ENCODE results near the gene INPP4B. TPM values are rescaled to one million over a fixed set of nuclear protein-coding genes. Genes with fewer than 3 reads are reported as not detected.
"Not testable (repeated sequence)": the region's sequence is repeated elsewhere in the genome, so short reads cannot be mapped to it uniquely, and the experiment has no call there.

Gene INPP4B
- total and polyA plus RNA-seq, 7 experiments from 2014 or later: 52.8 to 77.5 (median 64.2) TPM

DNA sequence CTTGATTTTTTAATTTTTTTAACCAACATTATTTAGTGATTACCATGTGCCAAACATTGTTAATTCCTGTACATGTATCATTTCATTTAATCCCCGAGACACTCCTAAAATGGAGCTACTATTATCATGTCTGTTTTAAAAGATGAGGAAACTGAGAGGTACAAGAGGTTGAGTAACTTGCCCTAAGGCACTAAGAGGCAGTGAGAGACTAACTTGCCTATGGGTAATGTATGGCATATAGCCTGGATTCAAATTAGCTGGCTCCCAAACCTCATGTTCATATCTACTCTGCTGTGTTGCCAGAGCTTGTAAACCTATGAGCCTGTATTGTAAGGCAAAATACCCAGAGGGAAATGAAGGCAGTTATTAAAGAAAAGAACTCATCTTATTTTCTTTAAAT lies 766.1 kb downstream of the INPP4B start:
- peak overlapping the region in 1 of 9 donors; percentile 14 for H3K27ac Mint-ChIP-seq
- no peak for DNase-seq
- POLR2A ChIA-PET: interaction anchor here (0.6 kb wide), 2 partner anchors 88 to 757 kb away, joined by 3 read pairs; no protein-coding TSS in a partner anchor
- Histone ChIP-seq H3K4me3 (ENCODE audit: low read length) (no peak overlapping the region), H3K27ac (ENCODE audit: low read depth, low read length) (no peak overlapping the region), H3K4me1 (ENCODE audit: control insufficient read depth in 2 of 2, insufficient read depth in 2 of 2, low read length in 2 of 2) (no peaks in the 10 kb centered on the region), H3K9me3 (ENCODE audit: control insufficient read depth in 2 of 3, low read length in 3 of 3) (no peaks in the 10 kb centered on the region), H3K36me3 (ENCODE audit: control insufficient read depth in 2 of 3, insufficient read depth in 3 of 3, low read length in 3 of 3) (peaks cover 3 to 28% (median 5%) of the 10 kb centered on the region in 3 experiments), H3K27me3 (ENCODE audit: control insufficient read depth in 2 of 2, insufficient read depth in 2 of 2, low read length in 2 of 2) (no peaks in the 10 kb centered on the region)
- no peaks in the 10 kb centered on the region for H3K27me3 Mint-ChIP-seq
- CTCF ChIA-PET: no interaction called here
- ATAC-seq: no peak
- H3K9me3 Mint-ChIP-seq: no peaks in the 10 kb centered on the region
- peaks cover 2 to 68% (median 46%) of the 10 kb centered on the region in 5 donors for H3K36me3 Mint-ChIP-seq
- intact Hi-C loops (cut with micrococcal nuclease): no loop called here
- H3K4me3 Mint-ChIP-seq: no peak overlapping the region
- H3K4me1 Mint-ChIP-seq: peaks cover 0 to 7% (median 0%) of the 10 kb centered on the region in 7 donors

DNA sequence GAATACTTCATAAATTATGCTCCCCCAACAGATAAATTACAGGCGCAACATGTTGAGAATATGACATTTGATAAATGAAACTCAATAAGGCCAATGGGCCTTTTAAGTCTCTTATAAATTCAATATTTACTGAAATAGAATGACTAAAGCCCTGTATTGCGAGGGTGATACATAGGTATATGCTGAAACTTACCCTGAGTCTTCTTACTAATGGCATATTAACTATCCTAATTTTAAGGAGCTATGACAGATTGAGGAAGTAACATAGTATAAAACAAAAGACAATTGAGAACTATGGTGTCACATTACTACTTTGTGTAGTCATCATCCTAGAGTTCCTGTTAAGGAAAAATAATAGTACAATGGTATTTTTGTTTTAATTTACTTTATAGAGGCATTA lies 769.1 kb downstream of the INPP4B start:
- intact Hi-C loops (cut with micrococcal nuclease): no loop called here
- no peaks in the 10 kb centered on the region for H3K27me3 Mint-ChIP-seq
- CTCF ChIA-PET: no interaction called here
- no peak for DNase-seq
- H3K36me3 Mint-ChIP-seq: peaks cover 17 to 81% (median 65%) of the 10 kb centered on the region in 5 donors
- Histone ChIP-seq H3K4me1 (ENCODE audit: control insufficient read depth in 2 of 2, insufficient read depth in 2 of 2, low read length in 2 of 2) (no peaks in the 10 kb centered on the region), H3K27me3 (ENCODE audit: control insufficient read depth in 2 of 2, insufficient read depth in 2 of 2, low read length in 2 of 2) (no peaks in the 10 kb centered on the region), H3K36me3 (ENCODE audit: control insufficient read depth in 2 of 3, insufficient read depth in 3 of 3, low read length in 3 of 3) (peaks cover 3 to 28% (median 5%) of the 10 kb centered on the region in 3 experiments), H3K4me3 (ENCODE audit: low read length) (no peak overlapping the region), H3K9me3 (ENCODE audit: control insufficient read depth in 2 of 3, low read length in 3 of 3) (no peaks in the 10 kb centered on the region), H3K27ac (ENCODE audit: low read depth, low read length) (no peak overlapping the region)
- no peak for ATAC-seq
- H3K27ac Mint-ChIP-seq: peak overlapping the region in 1 of 9 donors; percentile 6
- POLR2A ChIA-PET: interaction anchor here (0.8 kb wide), 1 partner anchor 25 kb away, joined by 4 read pairs; no protein-coding TSS in a partner anchor
- no peak overlapping the region for H3K4me3 Mint-ChIP-seq
- peaks cover 0 to 7% (median 0%) of the 10 kb centered on the region in 7 donors for H3K4me1 Mint-ChIP-seq
- H3K9me3 Mint-ChIP-seq: peaks cover 0 to 9% (median 0%) of the 10 kb centered on the region in 11 donors

DNA sequence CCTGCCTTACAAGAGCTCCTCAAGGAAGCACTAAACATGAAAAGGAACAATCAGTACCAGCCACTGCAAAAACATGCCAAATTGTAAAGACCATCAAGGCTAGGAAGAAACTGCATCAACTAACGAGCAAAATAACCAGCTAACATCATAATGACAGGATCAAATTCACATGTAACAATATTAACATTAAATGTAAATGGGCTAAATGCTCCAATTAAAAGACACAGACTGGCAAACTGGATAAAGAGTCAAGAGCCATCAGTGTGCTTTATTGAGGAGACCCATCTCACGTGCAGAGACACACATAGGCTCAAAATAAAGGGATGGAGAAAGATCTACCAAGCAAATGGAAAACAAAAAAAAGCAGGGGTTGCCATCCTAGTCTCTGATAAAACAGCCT lies 777.8 kb downstream of the INPP4B start:
- H3K4me1 ChIP-seq (ENCODE audit: control insufficient read depth in 2 of 2, insufficient read depth in 2 of 2, low read length in 2 of 2); POLR2A ChIA-PET; ATAC-seq; H3K27me3 Mint-ChIP-seq; DNase-seq; H3K36me3 ChIP-seq (ENCODE audit: control insufficient read depth in 2 of 3, insufficient read depth in 3 of 3, low read length in 3 of 3); CTCF ChIA-PET; H3K4me3 Mint-ChIP-seq; H3K27ac ChIP-seq (ENCODE audit: low read depth, low read length); H3K27me3 ChIP-seq (ENCODE audit: control insufficient read depth in 2 of 2, insufficient read depth in 2 of 2, low read length in 2 of 2); intact Hi-C loops (cut with micrococcal nuclease); H3K9me3 ChIP-seq (ENCODE audit: control insufficient read depth in 2 of 3, low read length in 3 of 3); H3K4me3 ChIP-seq (ENCODE audit: low read length): not testable (repeated sequence)
- peak overlapping the region in 1 of 9 donors; percentile 34 for H3K27ac Mint-ChIP-seq
- peaks cover 0 to 32% (median 14%) of the 10 kb centered on the region in 7 donors for H3K4me1 Mint-ChIP-seq
- H3K9me3 Mint-ChIP-seq: peaks cover 6 to 53% (median 27%) of the 10 kb centered on the region in 11 donors
- peaks cover 32 to 79% (median 61%) of the 10 kb centered on the region in 5 donors for H3K36me3 Mint-ChIP-seq

DNA sequence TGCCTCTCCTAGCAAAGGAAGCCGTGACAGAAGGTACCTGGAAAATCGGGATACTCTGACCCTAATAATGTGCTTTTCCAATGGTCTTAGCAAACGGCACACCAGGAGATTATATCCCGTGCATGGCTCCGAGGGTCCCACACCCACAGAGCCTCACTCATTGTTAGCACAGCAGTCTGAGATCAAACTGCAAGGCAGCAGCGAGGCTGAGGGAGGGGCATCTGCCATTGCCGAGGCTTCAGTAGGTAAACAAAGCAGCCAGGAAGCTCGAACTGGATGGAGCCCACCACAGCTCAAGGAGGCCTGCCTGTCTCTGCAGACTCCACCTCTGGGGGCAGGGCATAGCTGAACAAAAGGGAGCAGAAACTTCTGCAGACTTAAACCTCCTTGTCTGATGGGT lies 779.5 kb downstream of the INPP4B start:
- H3K27ac ChIP-seq (ENCODE audit: low read depth, low read length); DNase-seq; POLR2A ChIA-PET; H3K27me3 Mint-ChIP-seq; H3K27me3 ChIP-seq (ENCODE audit: control insufficient read depth in 2 of 2, insufficient read depth in 2 of 2, low read length in 2 of 2); CTCF ChIA-PET; H3K27ac Mint-ChIP-seq; H3K36me3 ChIP-seq (ENCODE audit: control insufficient read depth in 2 of 3, insufficient read depth in 3 of 3, low read length in 3 of 3); H3K4me3 ChIP-seq (ENCODE audit: low read length); ATAC-seq; intact Hi-C loops (cut with micrococcal nuclease); H3K4me3 Mint-ChIP-seq; H3K9me3 ChIP-seq (ENCODE audit: control insufficient read depth in 2 of 3, low read length in 3 of 3); H3K4me1 ChIP-seq (ENCODE audit: control insufficient read depth in 2 of 2, insufficient read depth in 2 of 2, low read length in 2 of 2): not testable (repeated sequence)
- H3K36me3 Mint-ChIP-seq: peaks cover 35 to 75% (median 60%) of the 10 kb centered on the region in 5 donors
- peaks cover 5 to 43% (median 25%) of the 10 kb centered on the region in 11 donors for H3K9me3 Mint-ChIP-seq
- peaks cover 0 to 37% (median 25%) of the 10 kb centered on the region in 7 donors for H3K4me1 Mint-ChIP-seq

DNA sequence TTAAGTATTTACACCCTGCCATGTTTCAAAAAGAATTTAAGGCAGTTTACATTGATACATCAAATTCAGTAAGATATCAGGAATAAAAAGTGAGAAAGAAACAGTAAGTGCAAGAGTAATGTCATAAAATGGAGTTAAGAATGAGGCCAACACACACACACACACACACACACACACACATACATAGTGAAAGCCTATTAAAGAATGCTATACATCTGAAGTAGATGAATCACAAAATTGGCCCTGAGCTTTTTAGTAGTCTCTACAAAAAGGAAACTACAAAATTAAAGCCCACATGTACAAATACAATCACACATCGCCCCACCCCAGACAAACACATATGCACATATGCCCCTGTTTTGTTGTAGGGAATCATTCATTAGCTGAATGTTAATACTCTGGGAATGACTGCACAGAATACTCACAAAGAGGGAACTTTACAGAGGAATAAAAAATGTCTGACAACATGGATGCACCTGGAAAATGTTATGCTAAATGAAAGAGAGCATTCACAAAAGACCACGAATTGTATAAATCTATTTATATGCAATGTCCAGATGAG lies 780.9 kb downstream of the INPP4B start:
- Mint-ChIP-seq H3K9me3 (peaks cover 3 to 34% (median 19%) of the 10 kb centered on the region in 11 donors), H3K27me3 (no peaks in the 10 kb centered on the region), H3K4me3 (no peak overlapping the region), H3K4me1 (peaks cover 0 to 32% (median 25%) of the 10 kb centered on the region in 7 donors), H3K27ac (peak overlapping the region in 3 of 9 donors; percentile 2 to 56 (median 51)), H3K36me3 (peaks cover 30 to 72% (median 50%) of the 10 kb centered on the region in 5 donors)
- no peak overlapping the region for H3K4me3 ChIP-seq (ENCODE audit: low read length)
- no peaks in the 10 kb centered on the region for H3K4me1 ChIP-seq (ENCODE audit: control insufficient read depth in 2 of 2, insufficient read depth in 2 of 2, low read length in 2 of 2)
- DNase-seq (no peak), ATAC-seq (no peak)
- CTCF ChIA-PET: no interaction called here
- intact Hi-C loops (cut with micrococcal nuclease): no loop called here
- H3K36me3 ChIP-seq (ENCODE audit: control insufficient read depth in 2 of 3, insufficient read depth in 3 of 3, low read length in 3 of 3): no peaks in the 10 kb centered on the region
- H3K9me3 ChIP-seq (ENCODE audit: control insufficient read depth in 2 of 3, low read length in 3 of 3): no peaks in the 10 kb centered on the region
- no peak overlapping the region for H3K27ac ChIP-seq (ENCODE audit: low read depth, low read length)
- H3K27me3 ChIP-seq (ENCODE audit: control insufficient read depth in 2 of 2, insufficient read depth in 2 of 2, low read length in 2 of 2): no peaks in the 10 kb centered on the region
- POLR2A ChIA-PET: no interaction called here

DNA sequence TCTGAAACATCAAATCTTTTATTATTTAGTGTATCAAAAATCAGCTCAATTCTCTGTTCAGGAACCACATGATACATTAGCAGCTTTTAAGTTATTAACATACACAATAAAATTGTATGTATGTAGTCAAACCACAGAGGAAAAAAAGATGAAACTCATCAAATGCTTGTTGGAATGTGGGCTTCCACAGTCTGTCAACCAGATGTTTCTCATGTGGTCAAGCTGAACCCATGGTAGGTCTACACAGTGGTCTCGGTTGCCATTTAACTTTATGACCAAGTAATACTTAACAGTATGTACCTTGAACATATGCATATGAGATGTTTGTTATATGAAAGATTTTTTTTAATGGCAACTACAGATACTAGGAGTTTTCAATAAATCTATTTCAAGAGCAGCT lies 781.9 kb downstream of the INPP4B start:
- Histone ChIP-seq H3K27me3 (ENCODE audit: control insufficient read depth in 2 of 2, insufficient read depth in 2 of 2, low read length in 2 of 2) (no peaks in the 10 kb centered on the region), H3K9me3 (ENCODE audit: control insufficient read depth in 2 of 3, low read length in 3 of 3) (no peaks in the 10 kb centered on the region), H3K27ac (ENCODE audit: low read depth, low read length) (no peak overlapping the region), H3K4me3 (ENCODE audit: low read length) (no peak overlapping the region), H3K36me3 (ENCODE audit: control insufficient read depth in 2 of 3, insufficient read depth in 3 of 3, low read length in 3 of 3) (peaks cover 0 to 3% (median 0%) of the 10 kb centered on the region in 3 experiments), H3K4me1 (ENCODE audit: control insufficient read depth in 2 of 2, insufficient read depth in 2 of 2, low read length in 2 of 2) (no peaks in the 10 kb centered on the region)
- Mint-ChIP-seq H3K27me3 (no peaks in the 10 kb centered on the region), H3K36me3 (peaks cover 21 to 64% (median 40%) of the 10 kb centered on the region in 5 donors), H3K27ac (no peak overlapping the region), H3K9me3 (peaks cover 1 to 24% (median 12%) of the 10 kb centered on the region in 11 donors), H3K4me3 (no peak overlapping the region), H3K4me1 (peaks cover 0 to 32% (median 25%) of the 10 kb centered on the region in 7 donors)
- no peak for ATAC-seq
- CTCF ChIA-PET: no interaction called here
- intact Hi-C loops (cut with micrococcal nuclease): no loop called here
- DNase-seq: no peak
- POLR2A ChIA-PET: no interaction called here

DNA sequence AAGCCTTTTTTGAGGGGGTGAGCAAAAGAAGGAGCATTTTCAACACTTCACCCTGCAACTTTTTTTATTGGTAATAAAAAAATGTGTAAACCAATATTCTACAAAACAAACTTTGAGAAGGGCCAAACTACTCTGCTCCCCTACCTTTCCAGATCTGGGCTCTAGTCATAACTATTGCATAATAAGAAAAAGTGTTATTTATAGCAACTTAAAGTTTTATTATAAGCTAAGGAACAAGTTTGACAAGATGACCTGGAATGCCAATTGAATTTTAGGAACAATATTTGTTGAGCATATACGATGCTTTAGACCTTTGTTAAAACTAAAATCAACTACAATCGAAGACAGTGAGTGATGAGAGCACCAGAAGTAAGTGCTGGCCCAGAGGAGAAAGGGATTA lies 800.1 kb downstream of the INPP4B start:
- H3K27me3 ChIP-seq (ENCODE audit: control insufficient read depth in 2 of 2, insufficient read depth in 2 of 2, low read length in 2 of 2): no peaks in the 10 kb centered on the region
- Mint-ChIP-seq H3K4me3 (no peak overlapping the region), H3K4me1 (peaks cover 5 to 71% (median 55%) of the 10 kb centered on the region in 7 donors)

More for the DNA sequence above, 800.1 kb downstream of the INPP4B start:
- ChIA-PET CTCF (no interaction called here), POLR2A (interaction anchor here (0.5 kb wide), 1 partner anchor 8 kb away, joined by 3 read pairs; no protein-coding TSS in a partner anchor)
- DNase-seq (no peak), ATAC-seq (no peak)
- no peaks in the 10 kb centered on the region for H3K4me1 ChIP-seq (ENCODE audit: control insufficient read depth in 2 of 2, insufficient read depth in 2 of 2, low read length in 2 of 2)
- Mint-ChIP-seq H3K9me3 (no peaks in the 10 kb centered on the region), H3K27me3 (no peaks in the 10 kb centered on the region), H3K27ac (peak overlapping the region in 4 of 9 donors; percentile 5 to 50 (median 16)), H3K36me3 (peaks cover 6 to 54% (median 37%) of the 10 kb centered on the region in 5 donors)
- peaks cover 0 to 7% (median 4%) of the 10 kb centered on the region in 3 experiments for H3K36me3 ChIP-seq (ENCODE audit: control insufficient read depth in 2 of 3, insufficient read depth in 3 of 3, low read length in 3 of 3)
- intact Hi-C loops (cut with micrococcal nuclease): no loop called here
- no peaks in the 10 kb centered on the region for H3K9me3 ChIP-seq (ENCODE audit: control insufficient read depth in 2 of 3, low read length in 3 of 3)
- no peak overlapping the region for H3K27ac ChIP-seq (ENCODE audit: low read depth, low read length)
- H3K4me3 ChIP-seq (ENCODE audit: low read length): no peak overlapping the region
